SU-DHL-6 (cell line): Measurements from ENCODE around the gene SMARCAD1.

Experiments used
- CTCF ChIP-seq: fragments of 200-600 bp; sonication (generic); IDR thresholded peaks from one replicate; pipeline ENCODE4 v1.5.1; 2017; ENCODE audit warnings: antibody characterized with exemption, mild to moderate bottlenecking, low read length, moderate library complexity; ENCODE audit not compliant: insufficient read depth, poor library complexity, severe bottlenecking
- EZH2phosphoT487 ChIP-seq: fragments of 200-600 bp; sonication (generic), shearing (Covaris generic); conservative IDR thresholded peaks from 2 replicates; pipeline ENCODE4 v1.6.1; 2018; ENCODE audit warnings: mild to moderate bottlenecking, antibody characterized with exemption, low read length, moderate library complexity, mixed read lengths

GRCh38 chr4:94285666-94286065 is 78.0 kb downstream of the SMARCAD1 start:
- no peak for TF ChIP-seq CTCF
- TF ChIP-seq EZH2phosphoT487, result no peak
